Adrenal gland (tissue), 12 donors: Measurements from ENCODE around the gene CEP131. TPM values are rescaled to one million over a fixed set of nuclear protein-coding genes. Genes with fewer than 3 reads are reported as not detected.

Experiments
- DNase-seq, 7 donors: peaks; one replicate each; pipeline ENCODE4 v3.0.0-alpha.2; 2019 to 2020
- H3K27ac ChIP-seq, 5 donors: fragments of 200-600 bp; sonication (generic) in 4 of 5; 1 replicate in 3 of 5; 2 replicates in 2 of 5; pipeline versions ENCODE4 v1.5.1 to v1.8.0; 2016 to 2020; ENCODE audit warnings: mild to moderate bottlenecking in 1 of 5
- H3K27me3 ChIP-seq: fragments of 200-600 bp; 2 replicates; pipeline ENCODE4 v1.8.0; 2021
- H3K36me3 ChIP-seq, 2 donors: fragments of 200-600 bp; replicated peaks in 1 of 2; 1 replicate in 1 of 2; 2 replicates in 1 of 2; pipeline versions ENCODE4 v1.5.1 to v1.8.0; 2018 to 2022
- H3K4me1 ChIP-seq, 2 donors: fragments of 200-600 bp; replicated peaks in 1 of 2; 1 replicate in 1 of 2; 2 replicates in 1 of 2; pipeline versions ENCODE4 v1.5.1 to v1.8.0; 2018 to 2021
- H3K4me3 ChIP-seq, 4 donors: fragments of 200-600 bp; sonication (generic) in 3 of 4; one replicate each; pipeline ENCODE4 v1.5.1; 2016 to 2018
- H3K9me3 ChIP-seq, 3 donors: fragments of 200-600 bp; sonication (generic) in 1 of 3; replicated peaks in 1 of 3; 1 replicate in 2 of 3; 2 replicates in 1 of 3; pipeline versions ENCODE4 v1.5.1 to v1.8.0; 2016 to 2021
- CTCF ChIP-seq, 6 experiments: fragments of 450-650 bp in 4 of 6; fragments of 200-600 bp in 2 of 6; sonication (generic) in 1 of 6; IDR thresholded peaks; 1 replicate in 5 of 6; 2 replicates in 1 of 6; pipeline versions ENCODE4 v1.5.1 to v1.8.0; 2016 to 2021; ENCODE audit warnings: antibody characterized with exemption in 6 of 6, mild to moderate bottlenecking in 2 of 6, moderate library complexity in 1 of 6
- POLR2A ChIP-seq, 2 donors: fragments of 450-650 bp; IDR thresholded peaks; one replicate each; pipeline ENCODE4 v1.6.1; 2017; ENCODE audit warnings: antibody characterized with exemption in 2 of 2, mild to moderate bottlenecking in 2 of 2, moderate library complexity in 1 of 2
- whole genome bisulfite sequencing, 4 donors: extraction: QIAGEN DNeasy Blood & Tissue Kit in 2 of 4; methylation state at CpG; one replicate each; pipeline versions ENCODE4 v1.1.5 to v1.1.7; 2013 to 2017; 5-methylcytosine and 5-hydroxymethylcytosine counted together
- intact Hi-C, 2 donors: fragments of 100-400 bp; cut with DNase I; formaldehyde crosslinking; loops; one replicate each; pipeline versions ENCODE4 v1.14.1 to v1.15.0; 2022 to 2023
- polyA plus RNA-seq, 3 donors: library from polyadenylated mRNA; stranded (reverse); fragments of 200-250 nt in 2 of 3; fragments of 350-450 nt in 1 of 3; fragmentation: Illumina TruSeq in 1 of 3; extraction: RNeasy Lipid Tissue Mini Kit (QIAGEN cat#74804) in 1 of 3; gene quantifications; one replicate each; pipeline ENCODE4 v1.2.3, GENCODE V29; 2013 to 2014
- total RNA-seq, 9 donors: library from RNA; depleted of rRNA in 4 of 9; stranded (reverse); fragments of >200 nt in 4 of 9; fragments of 120-200 nt in 1 of 9; fragmentation: NEBNext Ultra II Directional in 1 of 9; extraction: Animal tissue kit (Norgen Biotek cat#: 25700) in 1 of 9; gene quantifications; one replicate each; pipeline versions ENCODE4 v1.1.0 to v1.2.4, GENCODE V29; 2013 to 2023
- donor health status: healthy with polysubstance abuse.
- donor health status: Bipolar disorder and iron deficiency.
- donor health status: DM: yes; HTN: yes; CAD: no.
- donor health status: DM: no; HTN: no; CAD: no.
- donor health status: DM: no; HTN: no; CAD: no.
- donor health status: DM: yes; HTN: yes; CAD: no.

The CEP131 gene
- total and polyA plus RNA-seq, 12 donors = 0.81 to 55.8 (median 8.2) TPM

- Histone ChIP-seq H3K27ac (no peak overlapping the region), H3K4me1 (peaks cover 0 to 9% of the 10 kb centered on the region in 2 donors), H3K27me3 (no peaks in the 10 kb centered on the region), H3K36me3 (no peaks in the 10 kb centered on the region), H3K9me3 (no peaks in the 10 kb centered on the region), H3K4me3 (no peak overlapping the region)
- WGBS, 4 donors = 90 to 99% (median 94%) methylated on average over 7 to 14 of the region's 14 CpGs
- intact Hi-C loops = loop anchor here (5.0 to 10.0 kb wide), 4 partner anchors 53 to 340 kb away; no protein-coding TSS in a partner anchor
- TF ChIP-seq CTCF (IDR thresholded peaks at IDR 0.05) = no peak
- no peak for TF ChIP-seq POLR2A (IDR thresholded peaks at IDR 0.05)
- DNase-seq = no peak
Observed at GRCh38 chr17:81144423-81144781, 78.4 kb downstream of the CEP131 start.

- Histone ChIP-seq H3K27me3 (no peaks in the 10 kb centered on the region), H3K4me3 (no peak overlapping the region), H3K4me1 (peaks cover 0 to 9% of the 10 kb centered on the region in 2 donors), H3K27ac (no peak overlapping the region), H3K9me3 (no peaks in the 10 kb centered on the region), H3K36me3 (no peaks in the 10 kb centered on the region)
- intact Hi-C loops = loop anchor here (5.0 to 10.0 kb wide), 4 partner anchors 53 to 341 kb away; no protein-coding TSS in a partner anchor
- TF ChIP-seq POLR2A (IDR thresholded peaks at IDR 0.05) = no peak
- TF ChIP-seq CTCF (IDR thresholded peaks at IDR 0.05) = no peak
- WGBS, 4 donors = 86 to 89% (median 88%) methylated on average over 9 to 17 of the region's 17 CpGs
- DNase-seq = no peak
Observed at GRCh38 chr17:81143717-81144422, 78.9 kb downstream of the CEP131 start.

- Histone ChIP-seq H3K9me3 (no peaks in the 10 kb centered on the region), H3K4me3 (no peak overlapping the region), H3K4me1 (peaks cover 0 to 9% of the 10 kb centered on the region in 2 donors), H3K27ac (no peak overlapping the region), H3K36me3 (no peaks in the 10 kb centered on the region), H3K27me3 (no peaks in the 10 kb centered on the region)
- TF ChIP-seq CTCF (IDR thresholded peaks at IDR 0.05) (no peak), POLR2A (IDR thresholded peaks at IDR 0.05) (no peak)
- DNase-seq = no peak
- intact Hi-C loops = loop anchor here (5.0 to 10.0 kb wide), 4 partner anchors 54 to 342 kb away; no protein-coding TSS in a partner anchor
- 66 to 90% (median 70%) methylated on average over 3 to 11 of the region's 11 CpGs for WGBS, 4 donors
Observed at GRCh38 chr17:81143200-81143527, 79.6 kb downstream of the CEP131 start.

GRCh38 chr17:81142301-81143199 lies 80.2 kb downstream of the CEP131 start:
- Histone ChIP-seq H3K4me1 (peaks cover 0 to 9% of the 10 kb centered on the region in 2 donors), H3K27ac (no peak overlapping the region), H3K36me3 (no peaks in the 10 kb centered on the region), H3K9me3 (no peaks in the 10 kb centered on the region), H3K27me3 (no peaks in the 10 kb centered on the region), H3K4me3 (no peak overlapping the region)
- peak; percentile 81 to 94 (median 86) for DNase-seq
- 31 to 67% (median 39%) methylated on average over 5 to 25 of the region's 25 CpGs for WGBS, 4 donors
- intact Hi-C loops = loop anchor here (5.0 to 10.0 kb wide), 4 partner anchors 55 to 342 kb away; no protein-coding TSS in a partner anchor
- peak; percentile 58 to 82 (median 72) for TF ChIP-seq CTCF (IDR thresholded peaks at IDR 0.05)
- no peak for TF ChIP-seq POLR2A (IDR thresholded peaks at IDR 0.05)
